A549 (cell line): Measurements from ENCODE around the gene PMS1. TPM values are rescaled to one million over a fixed set of nuclear protein-coding genes. Genes with fewer than 3 reads are reported as not detected.

Experiments
- ATAC-seq, 2 experiments: fragments of 200-7000 bp in 1 of 2; fragments of >200 bp in 1 of 2; cut with Nextera tagmentation in 1 of 2; cut with Tn5 transposase in 1 of 2; 3 replicates each; pipeline versions ENCODE4 v1.8.0 to v1.9.1; 2018 to 2020; ENCODE audit warnings: mild to moderate bottlenecking in 1 of 2, moderate library complexity in 1 of 2
- CTCF ChIA-PET: fragments of 300-600 bp; sonication (Branson Sonifier 250); formaldehyde crosslinking; extraction: SDS; loops from one replicate; lab custom pipeline; 2021; ENCODE audit warnings: antibody characterized with exemption, inconsistent platforms; lab: Yijun Ruan, JAX
- POLR2A ChIA-PET: fragments of 350-600 bp; formaldehyde crosslinking; extraction: SDS; loops from one replicate; lab custom pipeline; 2021; ENCODE audit warnings: antibody characterized with exemption, inconsistent platforms; lab: Yijun Ruan, JAX
- DNase-seq, 2 experiments: peaks; one replicate each; pipeline versions ENCODE4 v3.0.0 to v3.0.0-alpha.2; 2011 to 2016; ENCODE audit warnings: low read depth in 1 of 2, low spot score in 1 of 2
- FAIRE-seq: peaks from 2 replicates; lab custom pipeline; 2011; peaks lifted over from hg19 to GRCh38; lab: Jason Lieb, UNC
- H3K27ac ChIP-seq, 2 experiments: fragments of >200 bp; sonication (Bioruptor Twin); formaldehyde crosslinking; 3 replicates each; pipeline ENCODE4 v1.5.1; 2016 to 2017
- H3K4me1 ChIP-seq: fragments of >200 bp; sonication (Bioruptor Twin); formaldehyde crosslinking; 3 replicates; pipeline ENCODE4 v1.6.1; 2016
- H3K4me2 ChIP-seq: fragments of >200 bp; sonication (Bioruptor Twin); formaldehyde crosslinking; 3 replicates; pipeline ENCODE4 v1.6.1; 2016
- H3K4me3 ChIP-seq: fragments of >200 bp; sonication (Bioruptor Twin); formaldehyde crosslinking; 3 replicates; pipeline ENCODE4 v1.5.1; 2016
- H3K9me3 ChIP-seq: fragments of >200 bp; sonication (Bioruptor Twin); formaldehyde crosslinking; 3 replicates; pipeline ENCODE4 v1.6.1; 2016
- ATOH8 ChIP-seq: fragments of 250-450 bp; sonication (Bioruptor Pico); IDR thresholded peaks from 2 replicates; pipeline ENCODE4 v1.5.0; 2020; ENCODE audit warnings: low read depth, mild to moderate bottlenecking, moderate library complexity
- BCL3 ChIP-seq: fragments of >200 bp; sonication (Bioruptor Twin); formaldehyde crosslinking; IDR thresholded peaks from 3 replicates; pipeline ENCODE4 v1.6.1; 2016
- BHLHE40 ChIP-seq: IDR thresholded peaks from 2 replicates; pipeline ENCODE4 v1.6.1; 2012; ENCODE audit warnings: low read depth, low read length, inconsistent platforms
- CBX8 ChIP-seq: fragments of 200-600 bp; sonication (generic); IDR thresholded peaks from 2 replicates; pipeline ENCODE4 v1.6.1; 2016
- CEBPB ChIP-seq, 2 experiments: fragments of >200 bp in 1 of 2; sonication (Bioruptor Twin) in 1 of 2; formaldehyde crosslinking in 1 of 2; IDR thresholded peaks; 2 replicates each; pipeline ENCODE4 v1.6.1; 2012 to 2016
- CHD2 ChIP-seq: fragments of 150-350 bp; IDR thresholded peaks from 2 replicates; pipeline ENCODE4 v1.6.1; 2014; ENCODE audit warnings: low read length; ENCODE audit not compliant: partially characterized antibody
- CHD4 ChIP-seq: fragments of 200-600 bp; sonication (generic); IDR thresholded peaks from 2 replicates; pipeline ENCODE4 v1.6.1; 2016; ENCODE audit warnings: antibody characterized with exemption, mild to moderate bottlenecking, borderline replicate concordance
- E2F6 ChIP-seq: IDR thresholded peaks from 2 replicates; pipeline ENCODE4 v1.6.1; 2012; ENCODE audit warnings: low read depth, borderline replicate concordance
- EHF ChIP-seq: fragments of 250-450 bp; sonication (Bioruptor Pico); IDR thresholded peaks from 2 replicates; pipeline ENCODE4 v1.5.0; 2020; ENCODE audit warnings: mild to moderate bottlenecking
- EP300 ChIP-seq, 2 experiments: fragments of >200 bp; sonication (Bioruptor Twin); formaldehyde crosslinking; IDR thresholded peaks; 2 replicates in 1 of 2; 3 replicates in 1 of 2; pipeline ENCODE4 v1.6.1; 2016 to 2017
- GATA3 ChIP-seq: IDR thresholded peaks from 2 replicates; pipeline ENCODE4 v1.6.1; 2012; ENCODE audit warnings: borderline replicate concordance
- HOXA7 ChIP-seq: fragments of 250-450 bp; sonication (Bioruptor Pico); IDR thresholded peaks from 2 replicates; pipeline ENCODE4 v1.5.0; 2020; ENCODE audit warnings: mild to moderate bottlenecking, moderate library complexity
- JUN ChIP-seq, 2 experiments: fragments of >200 bp; sonication (Bioruptor Twin); formaldehyde crosslinking; IDR thresholded peaks; 2 replicates in 1 of 2; 3 replicates in 1 of 2; pipeline ENCODE4 v1.6.1; 2016 to 2017
- KDM1A ChIP-seq: fragments of 200-600 bp; sonication (generic); IDR thresholded peaks from 2 replicates; pipeline ENCODE4 v1.6.1; 2016; ENCODE audit warnings: low read depth, mild to moderate bottlenecking
- MAFK ChIP-seq: fragments of 450-650 bp; IDR thresholded peaks from 2 replicates; pipeline ENCODE4 v1.6.1; 2014; ENCODE audit not compliant: partially characterized antibody
- MAZ ChIP-seq: fragments of 150-350 bp; IDR thresholded peaks from 2 replicates; pipeline ENCODE4 v1.6.1; 2014; ENCODE audit warnings: antibody characterized with exemption, low read depth, low read length, borderline replicate concordance
- MYC ChIP-seq: IDR thresholded peaks from 2 replicates; pipeline ENCODE4 v1.6.1; 2012; ENCODE audit warnings: mild to moderate bottlenecking, inconsistent platforms, low read length, improper control_type of control experiment, borderline replicate concordance
- NPAS2 ChIP-seq: fragments of 250-450 bp; sonication (Bioruptor Pico); IDR thresholded peaks from 2 replicates; pipeline ENCODE4 v1.8.0; 2022; ENCODE audit warnings: mild to moderate bottlenecking, moderate library complexity, borderline replicate concordance
- PBX3 ChIP-seq: IDR thresholded peaks from 2 replicates; pipeline ENCODE4 v1.6.1; 2012
- PHF8 ChIP-seq: fragments of 200-600 bp; sonication (generic); IDR thresholded peaks from 2 replicates; pipeline ENCODE4 v1.6.1; 2016; ENCODE audit warnings: low read depth, mild to moderate bottlenecking, antibody characterized with exemption, moderate library complexity, borderline replicate concordance
- POLR2A ChIP-seq: IDR thresholded peaks from 2 replicates; pipeline ENCODE4 v1.6.1; 2012; ENCODE audit warnings: mild to moderate bottlenecking, low read length
- RAD21 ChIP-seq, 2 experiments: fragments of >200 bp in 1 of 2; sonication (Bioruptor Twin) in 1 of 2; formaldehyde crosslinking in 1 of 2; IDR thresholded peaks in 1 of 2; conservative IDR thresholded peaks in 1 of 2; 2 replicates in 1 of 2; 3 replicates in 1 of 2; pipeline ENCODE4 v1.6.1; 2012 to 2018; ENCODE audit warnings: inconsistent platforms in 1 of 2
- RCOR1 ChIP-seq: fragments of 150-350 bp; IDR thresholded peaks from 2 replicates; pipeline ENCODE4 v1.6.1; 2014; ENCODE audit warnings: antibody characterized with exemption, low read length, low read depth
- REST ChIP-seq: fragments of 200-600 bp; sonication (generic); IDR thresholded peaks from 2 replicates; pipeline ENCODE4 v1.6.1; 2016; ENCODE audit warnings: antibody characterized with exemption, mild to moderate bottlenecking, moderate library complexity
- RFX5 ChIP-seq: fragments of 450-650 bp; IDR thresholded peaks from 2 replicates; pipeline ENCODE4 v1.7.1; 2014; ENCODE audit warnings: antibody characterized with exemption, mild to moderate bottlenecking, moderate library complexity
- TFCP2L1 ChIP-seq: fragments of 250-450 bp; sonication (Bioruptor Pico); IDR thresholded peaks from 2 replicates; pipeline ENCODE4 v1.5.0; 2021; ENCODE audit warnings: mild to moderate bottlenecking
- TP53 ChIP-seq: fragments of 250-450 bp; sonication (Bioruptor Pico); IDR thresholded peaks from 2 replicates; pipeline ENCODE4 v1.5.0; 2021; ENCODE audit warnings: mild to moderate bottlenecking, moderate library complexity
- USF2 ChIP-seq: fragments of 450-650 bp; IDR thresholded peaks from 2 replicates; pipeline ENCODE4 v1.6.1; 2014; ENCODE audit warnings: antibody characterized with exemption
- ZSCAN20 ChIP-seq: fragments of 250-450 bp; sonication (Bioruptor Pico); IDR thresholded peaks from 2 replicates; pipeline ENCODE4 v1.8.0; 2022; ENCODE audit warnings: mild to moderate bottlenecking, moderate library complexity
- WGBS: methylation state at CpG from one replicate; pipeline ENCODE4 v1.1.6; 2017; ENCODE audit errors: missing lambda C conversion rate; 5-methylcytosine and 5-hydroxymethylcytosine counted together
- polyA minus RNA-seq: library from RNA; depleted of rRNA, polyadenylated mRNA; stranded (reverse); fragments of >200 nt; gene quantifications from 2 replicates; pipeline ENCODE4 v1.2.3, GENCODE V29; 2011; rRNA and poly(A)+ RNA removed
- polyA plus RNA-seq, 4 experiments: library from polyadenylated mRNA; depleted of rRNA in 3 of 4; stranded (reverse); fragments of >200 nt; fragmentation: RNase III in 1 of 4; extraction: RNeasy Plus Mini Kit Qiagen cat#74134 plus additional on column Dnase treatment in 1 of 4; gene quantifications; 2 replicates in 3 of 4; 3 replicates in 1 of 4; pipeline ENCODE4 v1.2.3, GENCODE V29; 2011 to 2017

Gene PMS1
- polyA plus RNA-seq (2011; rRNA removed) (21.2 and 28.9 TPM in 2 replicates), polyA plus RNA-seq (2017; fragmentation: RNase III; extraction: RNeasy Plus Mini Kit Qiagen cat#74134 plus additional on column Dnase treatment) (15.3 to 16.1 TPM (median 15.9 TPM) in 3 replicates), polyA minus RNA-seq (21.0 and 24.8 TPM in 2 replicates)
- polyA plus RNA-seq (2012; cell fraction: cytosol; rRNA removed) = 7.1 and 7.3 TPM in 2 replicates
- 7.3 and 8.1 TPM in 2 replicates for polyA plus RNA-seq (2012; cell fraction: nucleus; rRNA removed)

GRCh38 chr2:189783927-189784867 is at the start of gene PMS1, which contains the start of gene ORMDL1:
Gene PMS1, plus strand, starts transcription at chr2:189784450. Its CDS starts 7,360 bp downstream, at chr2:189791810.
Gene ORMDL1, minus strand, starts transcription at chr2:189784339. Its CDS starts 1,744 bp downstream, at chr2:189782595.
- ChIA-PET POLR2A (interaction anchor here (0.6 to 1.6 kb wide), 6 partner anchors 9 to 536 kb away, joined by 3 to 10 read pairs (median 4); partner anchors contain the start of genes HIBCH and OSGEPL1), CTCF (interaction anchor here (0.6 to 1.8 kb wide), 4 partner anchors 14 to 316 kb away, joined by 3 to 6 read pairs (median 5); partner anchors contain the start of gene OSGEPL1)
- Histone ChIP-seq H3K9me3 (no peaks in the 10 kb centered on the region), H3K4me3 (peak within 1 kb of the TSS; percentile 88), H3K4me1 (peaks cover 13% of the 10 kb centered on the region; the same call in 2 of the 3 replicates), H3K4me2 (peak within 1 kb of the TSS; percentile 81), H3K27ac (peak within 1 kb of the TSS; percentile 89 to 96)
- FAIRE-seq (no peak), ATAC-seq (peak; percentile 97 to 98), DNase-seq (peak; percentile 82 to 97)
- 0% methylated on average over 30 of the region's 96 CpGs for WGBS
- no peak for TF ChIP-seq EP300 (IDR thresholded peaks at IDR 0.05)
- TF ChIP-seq REST = no peak
- peak; percentile 89 for TF ChIP-seq E2F6
- TF ChIP-seq CEBPB (IDR thresholded peaks at IDR 0.05) = no peak
- TF ChIP-seq RAD21 (conservative IDR thresholded peaks at IDR 0.05 in 1 of 2, IDR thresholded peaks at IDR 0.05 in 1 of 2) = no peak
- peak; percentile 48 for TF ChIP-seq GATA3
- TF ChIP-seq ZSCAN20 (CRISPR knock-in tag) = no peak
- peak; percentile 97 for TF ChIP-seq PBX3
- peak; percentile 96 for TF ChIP-seq PHF8
- TF ChIP-seq NPAS2 (CRISPR knock-in tag) = no peak
- TF ChIP-seq HOXA7 (CRISPR knock-in tag) = no peak
- TF ChIP-seq POLR2A = peak; percentile 78
- TF ChIP-seq MAZ = no peak
- no peak for TF ChIP-seq RFX5
- no peak for TF ChIP-seq KDM1A
- TF ChIP-seq MAFK = no peak
- TF ChIP-seq MYC = peak; percentile 46; the same call in 1 of the 2 replicates
- no peak for TF ChIP-seq CHD4
- TF ChIP-seq ATOH8 (CRISPR knock-in tag) = no peak
- no peak for TF ChIP-seq BHLHE40
- no peak for TF ChIP-seq USF2
- no peak for TF ChIP-seq RCOR1
- no peak for TF ChIP-seq EHF (CRISPR knock-in tag)
- 0 out of 2 replicates have a peak, but pooled peaks have one; percentile 74 for TF ChIP-seq TFCP2L1 (CRISPR knock-in tag)
- no peak for TF ChIP-seq TP53 (CRISPR knock-in tag)
- peak; percentile 82 to 90 for TF ChIP-seq JUN (IDR thresholded peaks at IDR 0.05)
- peak; percentile 86 for TF ChIP-seq BCL3
- TF ChIP-seq CBX8 = no peak
- TF ChIP-seq CHD2 = peak; percentile 5
